ENCODE results near the gene GNAQ.

GRCh38 chr9:77935211-77935610 lies 96.4 kb downstream of the GNAQ start:
- TF ChIP-seq CTCF (IDR thresholded peaks at IDR 0.05) (no peak), POLR2A (IDR thresholded peaks at IDR 0.05) (no peak)

Measured in lower leg skin (tissue), 3 donors.